GM06990 (cell line): ENCODE measurements around the gene ANKRD65.

Experiments
- DNase-seq: peaks from one replicate; pipeline ENCODE4 v3.0.0-alpha.2; 2011; ENCODE audit not compliant: insufficient read length; ENCODE audit errors: extremely low read depth
- H3K27me3 ChIP-seq: replicated peaks from 2 replicates; pipeline ENCODE4 v1.6.0; 2011; ENCODE audit warnings: low read length; ENCODE audit not compliant: control insufficient read depth, insufficient read depth
- H3K36me3 ChIP-seq: 2 replicates; pipeline ENCODE4 v1.5.1; 2011; ENCODE audit warnings: low read length; ENCODE audit not compliant: control insufficient read depth, insufficient read depth
- H3K4me3 ChIP-seq: replicated peaks from 2 replicates; pipeline ENCODE4 v1.5.1; 2011; ENCODE audit warnings: low read depth, mild to moderate bottlenecking, control low read depth, low read length
- CTCF ChIP-seq: IDR thresholded peaks from 2 replicates; pipeline ENCODE4 v1.5.1; 2011; ENCODE audit warnings: low read length, control low read depth, mild to moderate bottlenecking, inconsistent platforms; ENCODE audit not compliant: insufficient read depth, poor library complexity, severe bottlenecking

The ANKRD65 gene

GRCh38 chr1:1374929-1375662 lies 46.0 kb downstream of the ANKRD65 start, which contains the start of gene AURKAIP1:
Gene AURKAIP1 (minus strand): TSS chr1:1375207. CDS start chr1:1374756, 451 bp downstream.
- Histone ChIP-seq H3K27me3 (no peaks in the 10 kb centered on the region), H3K36me3 (peaks cover 11% of the 10 kb centered on the region), H3K4me3 (peak within 1 kb of the TSS; percentile 97)
- TF ChIP-seq CTCF: no peak
- DNase-seq: peak; percentile 99

GRCh38 chr1:1374589-1374928 lies 46.5 kb downstream of the ANKRD65 start:
- H3K4me3 ChIP-seq: peak overlapping the region; percentile 97
- peaks cover 11% of the 10 kb centered on the region for H3K36me3 ChIP-seq
- no peaks in the 10 kb centered on the region for H3K27me3 ChIP-seq
- DNase-seq: no peak
- TF ChIP-seq CTCF: no peak

- Histone ChIP-seq H3K4me3 (peak overlapping the region; percentile 97), H3K36me3 (peaks cover 11% of the 10 kb centered on the region), H3K27me3 (no peaks in the 10 kb centered on the region)
- TF ChIP-seq CTCF: no peak
- DNase-seq: peak; percentile 23
These were observed 47.1 kb downstream of the ANKRD65 start for GRCh38 chr1:1373815-1374588.

GRCh38 chr1:1373051-1373814 lies 47.8 kb downstream of the ANKRD65 start:
- TF ChIP-seq CTCF: no peak
- Histone ChIP-seq H3K27me3 (no peaks in the 10 kb centered on the region), H3K4me3 (peak overlapping the region; percentile 97; the same call in 1 of the 2 replicates), H3K36me3 (peaks cover 11% of the 10 kb centered on the region)
- no peak for DNase-seq

- Histone ChIP-seq H3K4me3 (no peak overlapping the region), H3K36me3 (peaks cover 11% of the 10 kb centered on the region), H3K27me3 (no peaks in the 10 kb centered on the region)
- TF ChIP-seq CTCF: peak; percentile 98
- DNase-seq: peak; percentile 79
These were observed 49.0 kb downstream of the ANKRD65 start for GRCh38 chr1:1371746-1372711.
